Astrocyte of the spinal cord (primary cell): Measurements from ENCODE around the gene ITGAL.

Experiments used
- DNase-seq: peaks from one replicate; pipeline ENCODE4 v3.0.0; 2011; ENCODE audit warnings: low read depth, low spot score
- H3K4me3 ChIP-seq: 2 replicates; pipeline ENCODE4 v1.5.1; 2011; ENCODE audit warnings: low read depth, mild to moderate bottlenecking, low read length, moderate library complexity
- in situ Hi-C: cut with HindIII; loops from 2 replicates; pipeline ENCODE4 v1.10.0; 2017; ENCODE audit warnings: low sequenced_read_pairs
- TF ChIP-seq, protein P1 (sequence below): IDR thresholded peaks from 2 replicates; pipeline ENCODE4 v1.5.1; 2012; ENCODE audit warnings: low read depth, mild to moderate bottlenecking, low read length, inconsistent platforms

Gene ITGAL

DNA sequence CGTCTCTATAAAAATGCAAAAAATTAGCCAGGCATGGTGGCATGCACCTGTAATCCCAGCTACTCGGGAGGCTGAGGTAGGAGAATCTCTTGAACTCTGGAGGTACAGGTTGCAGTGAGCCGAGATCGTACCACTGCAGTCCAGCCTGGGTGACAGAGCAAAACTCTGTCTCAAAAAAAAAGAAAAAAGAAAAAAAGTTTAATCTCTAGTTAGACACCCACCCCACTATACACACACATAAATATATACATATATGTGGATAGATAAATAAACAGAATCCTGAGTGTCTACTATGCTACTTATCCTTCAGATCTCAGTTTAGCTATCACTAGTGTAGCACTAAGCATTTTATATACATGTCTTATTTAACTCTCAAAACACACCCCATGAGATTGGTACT lies 18.7 kb downstream of the ITGAL start:
- TF ChIP-seq, protein P1, sequence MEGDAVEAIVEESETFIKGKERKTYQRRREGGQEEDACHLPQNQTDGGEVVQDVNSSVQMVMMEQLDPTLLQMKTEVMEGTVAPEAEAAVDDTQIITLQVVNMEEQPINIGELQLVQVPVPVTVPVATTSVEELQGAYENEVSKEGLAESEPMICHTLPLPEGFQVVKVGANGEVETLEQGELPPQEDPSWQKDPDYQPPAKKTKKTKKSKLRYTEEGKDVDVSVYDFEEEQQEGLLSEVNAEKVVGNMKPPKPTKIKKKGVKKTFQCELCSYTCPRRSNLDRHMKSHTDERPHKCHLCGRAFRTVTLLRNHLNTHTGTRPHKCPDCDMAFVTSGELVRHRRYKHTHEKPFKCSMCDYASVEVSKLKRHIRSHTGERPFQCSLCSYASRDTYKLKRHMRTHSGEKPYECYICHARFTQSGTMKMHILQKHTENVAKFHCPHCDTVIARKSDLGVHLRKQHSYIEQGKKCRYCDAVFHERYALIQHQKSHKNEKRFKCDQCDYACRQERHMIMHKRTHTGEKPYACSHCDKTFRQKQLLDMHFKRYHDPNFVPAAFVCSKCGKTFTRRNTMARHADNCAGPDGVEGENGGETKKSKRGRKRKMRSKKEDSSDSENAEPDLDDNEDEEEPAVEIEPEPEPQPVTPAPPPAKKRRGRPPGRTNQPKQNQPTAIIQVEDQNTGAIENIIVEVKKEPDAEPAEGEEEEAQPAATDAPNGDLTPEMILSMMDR: no peak
- in situ Hi-C loops: no loop called here
- no peak for DNase-seq
- no peak overlapping the region for H3K4me3 ChIP-seq

DNA sequence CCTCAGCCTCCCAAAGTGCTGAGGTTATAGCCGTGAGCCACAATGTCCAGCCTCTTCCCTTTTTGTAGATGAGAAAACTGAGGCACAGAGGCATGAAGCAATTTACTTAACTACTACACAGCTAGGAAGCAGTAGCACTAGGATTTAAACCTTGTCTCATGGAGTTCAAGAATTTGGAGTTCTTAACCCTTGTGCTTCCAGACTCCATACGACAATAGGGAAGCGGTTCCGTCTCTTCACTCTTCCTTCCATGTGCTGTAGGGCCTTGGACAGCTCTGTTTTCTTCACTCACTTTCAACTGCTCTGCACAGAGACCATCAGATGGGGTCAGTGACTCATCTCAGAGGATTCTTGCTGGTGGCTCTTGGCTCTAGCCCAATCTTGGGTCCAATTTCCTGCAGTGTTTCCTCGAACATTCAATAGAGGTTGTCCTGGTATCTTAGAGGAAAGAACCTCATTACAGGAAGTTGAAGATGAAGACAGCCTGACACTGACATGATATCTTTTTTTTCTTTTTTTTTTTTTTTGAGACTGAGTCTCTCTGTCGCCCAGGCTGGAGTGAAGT lies 19.3 kb downstream of the ITGAL start:
- no peak overlapping the region for H3K4me3 ChIP-seq
- in situ Hi-C loops: no loop called here
- TF ChIP-seq, protein P1: no peak
- DNase-seq: peak; percentile 81

DNA sequence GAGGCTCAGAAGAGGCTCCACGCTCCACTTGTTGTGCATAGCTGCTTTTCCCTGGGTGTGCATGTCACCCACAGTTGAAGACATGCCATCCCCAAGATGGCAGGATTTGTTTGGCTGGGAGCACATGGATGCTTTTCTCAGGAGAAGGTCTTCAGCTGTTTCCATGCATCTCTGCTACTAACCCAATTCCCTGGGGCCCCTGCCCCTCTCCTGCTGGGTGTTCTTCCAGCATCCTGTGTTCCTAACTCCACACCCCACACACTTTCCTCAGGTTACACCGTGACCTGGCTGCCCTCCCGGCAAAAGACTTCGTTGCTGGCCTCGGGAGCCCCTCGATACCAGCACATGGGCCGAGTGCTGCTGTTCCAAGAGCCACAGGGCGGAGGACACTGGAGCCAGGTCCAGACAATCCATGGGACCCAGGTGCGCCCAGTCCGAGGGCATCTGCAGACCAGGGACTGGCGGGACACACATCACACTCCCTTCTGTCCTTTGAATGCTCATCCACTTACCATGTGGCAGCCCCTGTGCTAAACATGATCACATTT lies 21.5 kb downstream of the ITGAL start:
- no peak overlapping the region for H3K4me3 ChIP-seq
- TF ChIP-seq, protein P1: no peak
- in situ Hi-C loops: no loop called here
- no peak for DNase-seq

DNA sequence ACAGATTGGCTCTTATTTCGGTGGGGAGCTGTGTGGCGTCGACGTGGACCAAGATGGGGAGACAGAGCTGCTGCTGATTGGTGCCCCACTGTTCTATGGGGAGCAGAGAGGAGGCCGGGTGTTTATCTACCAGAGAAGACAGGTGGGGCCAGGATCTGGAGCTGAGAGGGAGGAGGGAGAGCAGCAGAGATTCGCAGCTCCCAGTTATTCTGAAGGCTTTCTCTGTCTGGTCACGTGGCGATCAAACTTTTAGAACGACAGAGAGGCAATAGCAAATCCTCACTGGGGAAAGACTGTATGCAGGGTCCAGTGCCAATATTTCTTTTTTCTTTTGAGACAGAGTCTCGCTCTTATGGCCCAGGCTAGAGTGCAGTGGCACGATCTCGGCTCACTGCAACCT lies 22.2 kb downstream of the ITGAL start:
- H3K4me3 ChIP-seq: no peak overlapping the region
- in situ Hi-C loops: no loop called here
- TF ChIP-seq, protein P1: no peak
- DNase-seq: no peak

DNA sequence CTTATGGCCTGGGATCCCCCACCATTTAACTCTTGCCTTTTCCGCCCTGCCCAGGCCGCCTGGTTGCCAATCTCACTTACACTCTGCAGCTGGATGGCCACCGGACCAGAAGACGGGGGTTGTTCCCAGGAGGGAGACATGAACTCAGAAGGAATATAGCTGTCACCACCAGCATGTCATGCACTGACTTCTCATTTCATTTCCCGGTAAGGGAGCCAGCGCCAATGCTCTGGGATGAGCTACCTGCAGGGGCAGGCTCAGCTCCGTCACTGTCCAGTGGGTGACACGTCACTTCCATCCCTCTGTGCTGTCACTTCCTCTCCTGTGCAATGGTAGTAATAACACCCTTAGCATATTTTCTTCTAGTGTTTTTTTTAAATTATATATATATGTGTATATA lies 26.7 kb downstream of the ITGAL start:
- TF ChIP-seq, protein P1: no peak
- no peak overlapping the region for H3K4me3 ChIP-seq
- in situ Hi-C loops: no loop called here
- no peak for DNase-seq

DNA sequence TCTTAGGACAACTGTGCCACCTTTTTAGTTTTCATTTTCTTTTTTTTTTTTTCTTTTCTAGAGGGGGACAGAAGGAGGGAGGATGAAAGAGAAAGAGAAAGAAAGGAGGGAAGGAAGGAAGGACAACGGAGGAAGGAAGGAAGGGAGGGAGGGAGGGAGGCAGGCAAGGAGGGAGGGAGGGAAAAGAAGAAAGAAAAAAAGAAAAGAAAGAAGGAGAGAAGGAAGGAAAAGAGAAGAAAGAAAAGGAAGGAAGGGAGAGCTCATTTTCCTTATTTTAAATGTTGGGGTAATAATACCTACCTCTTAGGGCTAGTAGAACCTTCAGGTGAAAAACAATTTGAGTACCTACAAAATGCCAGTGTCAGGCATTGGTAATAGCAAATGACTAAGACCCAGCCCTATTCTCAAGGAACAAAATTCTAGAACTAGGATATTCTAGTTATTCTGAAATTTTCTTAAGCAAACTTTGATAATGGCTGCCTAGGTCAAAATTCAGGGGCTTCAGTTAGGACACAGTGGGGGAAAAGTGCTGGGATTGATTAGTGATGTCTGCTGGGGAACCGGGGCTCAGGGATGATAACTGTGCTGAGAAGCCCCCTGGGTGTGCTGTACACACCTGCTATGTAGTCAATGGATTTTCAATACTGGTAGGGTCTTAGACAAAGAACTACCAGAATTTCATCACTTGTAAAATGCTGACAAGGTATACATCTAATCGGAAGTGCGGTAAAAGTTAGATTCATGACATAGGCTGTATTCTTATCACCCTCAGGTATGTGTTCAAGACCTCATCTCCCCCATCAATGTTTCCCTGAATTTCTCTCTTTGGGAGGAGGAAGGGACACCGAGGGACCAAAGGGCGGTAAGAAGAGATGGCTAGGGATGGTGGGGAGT lies 31.1 kb downstream of the ITGAL start:
- H3K4me3 ChIP-seq: no peak overlapping the region
- TF ChIP-seq, protein P1: no peak
- in situ Hi-C loops: no loop called here
- DNase-seq: no peak
